MCF 10A (cell line): ENCODE results near the gene TM7SF3. TPM values are rescaled to one million over a fixed set of nuclear protein-coding genes. Genes with fewer than 3 reads are reported as not detected.
A peak's percentile ranks its signal among the peaks of the same experiment; 100 is the strongest.
"Not testable (repeated sequence)": the region's sequence is repeated elsewhere in the genome, so short reads cannot be mapped to it uniquely, and the experiment has no call there.

Source experiments
- BruUV-seq: library from RNA; stranded (reverse); fragments of 400-500 nt; replicated peaks from 2 replicates; lab custom pipeline; 2021; lab: Mats Ljungman, UMichigan
- CTCF ChIA-PET: fragments of 300-600 bp; sonication (Branson Sonifier 250); formaldehyde crosslinking; extraction: SDS; loops from one replicate; lab custom pipeline; 2021; ENCODE audit warnings: antibody characterized with exemption, inconsistent platforms; lab: Yijun Ruan, JAX
- POLR2A ChIA-PET: fragments of 300-600, 350-650 bp; sonication (Branson Sonifier 250); formaldehyde crosslinking; extraction: SDS; loops from one replicate; lab custom pipeline; 2020; ENCODE audit warnings: antibody characterized with exemption, inconsistent platforms; lab: Yijun Ruan, JAX
- DNase-seq: peaks from one replicate; pipeline ENCODE4 v3.0.0-alpha.2; 2018; ENCODE audit not compliant: unreplicated experiment
- H3K27ac Mint-ChIP-seq: one replicate; pipeline ENCODE4 v1.8.0; 2022; ENCODE audit warnings: mild to moderate bottlenecking, low read depth, mixed read lengths; ENCODE audit not compliant: unreplicated experiment
- H3K27me3 Mint-ChIP-seq: one replicate; pipeline ENCODE4 v1.8.0; 2022; ENCODE audit warnings: mixed read lengths; ENCODE audit not compliant: insufficient read depth, unreplicated experiment
- H3K36me3 Mint-ChIP-seq: one replicate; pipeline ENCODE4 v1.8.0; 2022; ENCODE audit warnings: mild to moderate bottlenecking, moderate library complexity, mixed read lengths; ENCODE audit not compliant: insufficient read depth, unreplicated experiment
- H3K4me1 Mint-ChIP-seq: one replicate; pipeline ENCODE4 v1.8.0; 2022; ENCODE audit warnings: mixed read lengths; ENCODE audit not compliant: insufficient read depth, unreplicated experiment
- H3K4me3 Mint-ChIP-seq: one replicate; pipeline ENCODE4 v1.8.0; 2022; ENCODE audit warnings: mild to moderate bottlenecking, moderate library complexity, mixed read lengths; ENCODE audit not compliant: unreplicated experiment
- H3K9me3 Mint-ChIP-seq: one replicate; pipeline ENCODE4 v1.8.0; 2022; ENCODE audit warnings: mixed read lengths; ENCODE audit not compliant: unreplicated experiment
- CTCF ChIP-seq: fragments of 200-600 bp; IDR thresholded peaks from one replicate; pipeline ENCODE4 v1.8.0; 2022; ENCODE audit warnings: antibody characterized with exemption, mild to moderate bottlenecking; ENCODE audit not compliant: unreplicated experiment
- intact Hi-C: fragments of 100-400 bp; cut with micrococcal nuclease; formaldehyde crosslinking; loops from 2 replicates; pipeline ENCODE4 v1.14.1; 2022
- total RNA-seq: library from RNA; stranded (reverse); gene quantifications from 2 replicates; pipeline ENCODE4 v1.2.3, GENCODE V29; 2022

TM7SF3 gene
- total RNA-seq, 1 experiment from 2014 or later: 119 TPM

GRCh38 chr12:27025116-27025515 is 10.9 kb upstream of the TM7SF3 start:
- no TSS peak for BruUV-seq
- Mint-ChIP-seq H3K4me3 (no peak overlapping the region), H3K9me3 (no peaks in the 10 kb centered on the region), H3K4me1 (peaks cover 21% of the 10 kb centered on the region), H3K27me3 (no peaks in the 10 kb centered on the region), H3K36me3 (peaks cover 48% of the 10 kb centered on the region), H3K27ac (peak overlapping the region; percentile 29)
- no peak for TF ChIP-seq CTCF
- POLR2A ChIA-PET: interaction anchor here (0.6 to 3.8 kb wide), 5 partner anchors 9 to 252 kb away, joined by 3 to 91 read pairs (median 3); partner anchors contain the start of gene TM7SF3
- DNase-seq: no peak
- CTCF ChIA-PET: interaction anchor here (0.8 to 0.9 kb wide), 2 partner anchors 12 to 281 kb away, joined by 3 read pairs; no protein-coding TSS in a partner anchor
- intact Hi-C loops: no loop called here

- Mint-ChIP-seq H3K27me3 (no peaks in the 10 kb centered on the region), H3K36me3 (peaks cover 40% of the 10 kb centered on the region), H3K4me1 (peaks cover 21% of the 10 kb centered on the region), H3K4me3 (no peak overlapping the region), H3K9me3 (no peaks in the 10 kb centered on the region), H3K27ac (no peak overlapping the region)
- TF ChIP-seq CTCF: no peak
- DNase-seq: no peak
- no TSS peak for BruUV-seq
- POLR2A ChIA-PET: interaction anchor here (0.7 to 3.8 kb wide), 8 partner anchors 9 to 378 kb away, joined by 3 to 91 read pairs (median 6); partner anchors contain the start of genes C12orf71, FGFR1OP2 and TM7SF3
- intact Hi-C loops: no loop called here
- CTCF ChIA-PET: interaction anchor here (1.0 to 1.6 kb wide), 2 partner anchors 9 to 11 kb away, joined by 4 read pairs; partner anchors contain the start of gene TM7SF3
These were observed 10.1 kb upstream of the TM7SF3 start for GRCh38 chr12:27024291-27024690.

- Mint-ChIP-seq H3K9me3 (no peaks in the 10 kb centered on the region), H3K27me3 (no peaks in the 10 kb centered on the region), H3K4me3 (no peak overlapping the region), H3K4me1 (peaks cover 25% of the 10 kb centered on the region), H3K36me3 (peaks cover 9% of the 10 kb centered on the region), H3K27ac (no peak overlapping the region)
- POLR2A ChIA-PET: interaction anchor here (0.9 kb wide), 1 partner anchor 8 kb away, joined by 4 read pairs; no protein-coding TSS in a partner anchor
- intact Hi-C loops: no loop called here
- CTCF ChIA-PET: interaction anchor here (1.1 to 1.9 kb wide), 2 partner anchors 103 to 283 kb away, joined by 3 to 5 read pairs; no protein-coding TSS in a partner anchor
- BruUV-seq: no TSS peak
- no peak for TF ChIP-seq CTCF
- DNase-seq: no peak
These were observed 6.6 kb upstream of the TM7SF3 start for GRCh38 chr12:27020761-27021160.

GRCh38 chr12:27018037-27018436 is 3.9 kb upstream of the TM7SF3 start:
- no peaks in the 10 kb centered on the region for H3K9me3 Mint-ChIP-seq
- DNase-seq: no peak
- BruUV-seq: no TSS peak

GRCh38 chr12:27017163-27017823 is 3.1 kb upstream of the TM7SF3 start:
- intact Hi-C loops: loop anchor here (10.0 kb wide), 2 partner anchors 368 to 902 kb away; no protein-coding TSS in a partner anchor
- not testable (repeated sequence) for H3K27ac Mint-ChIP-seq
- CTCF ChIA-PET: interaction anchor here (0.6 to 2.6 kb wide), 10 partner anchors 20 to 367 kb away, joined by 3 to 26 read pairs (median 6); no protein-coding TSS in a partner anchor

More at GRCh38 chr12:27018037-27018436, 3.9 kb upstream of the TM7SF3 start:
- H3K27ac Mint-ChIP-seq: no peak overlapping the region
- no peaks in the 10 kb centered on the region for H3K27me3 Mint-ChIP-seq
- peaks cover 9% of the 10 kb centered on the region for H3K36me3 Mint-ChIP-seq
- ChIA-PET POLR2A (interaction anchor here (0.8 kb wide), 1 partner anchor 227 kb away, joined by 3 read pairs; no protein-coding TSS in a partner anchor), CTCF (interaction anchor here (1.0 to 1.7 kb wide), 4 partner anchors 101 to 288 kb away, joined by 4 to 6 read pairs (median 4); no protein-coding TSS in a partner anchor)
- H3K4me3 Mint-ChIP-seq: no peak overlapping the region
- no peak for TF ChIP-seq CTCF
- intact Hi-C loops: loop anchor here (10.0 kb wide), 2 partner anchors 367 to 903 kb away; no protein-coding TSS in a partner anchor
- H3K4me1 Mint-ChIP-seq: peaks cover 15% of the 10 kb centered on the region

More at GRCh38 chr12:27017163-27017823, 3.1 kb upstream of the TM7SF3 start:
- H3K4me1 Mint-ChIP-seq: peaks cover 15% of the 10 kb centered on the region
- not testable (repeated sequence) for BruUV-seq, H3K4me3 Mint-ChIP-seq, H3K27me3 Mint-ChIP-seq, H3K9me3 Mint-ChIP-seq, DNase-seq, H3K36me3 Mint-ChIP-seq
- POLR2A ChIA-PET: interaction anchor here (0.9 to 2.4 kb wide), 3 partner anchors 65 to 74 kb away, joined by 3 to 8 read pairs (median 4); partner anchors contain the start of gene C12orf71
